ENCODE data around the gene GALNT7. TPM values are rescaled to one million over a fixed set of nuclear protein-coding genes. Genes with fewer than 3 reads are reported as not detected.

GALNT7 gene
- total RNA-seq, 1 donor from 2014 or later, result 26.0 TPM

- Mint-ChIP-seq H3K27ac (ENCODE audit: unreplicated experiment) (no peak overlapping the region), H3K36me3 (ENCODE audit: low read depth) (no peaks in the 10 kb centered on the region), H3K4me3 (ENCODE audit: unreplicated experiment) (no peak overlapping the region), H3K27me3 (ENCODE audit: low read depth) (no peaks in the 10 kb centered on the region), H3K9me3 (ENCODE audit: low read depth) (peaks cover 4% of the 10 kb centered on the region), H3K4me1 (ENCODE audit: low read depth) (peaks cover 34% of the 10 kb centered on the region)
- TF ChIP-seq CTCF (IDR thresholded peaks at IDR 0.05), result no peak
- no peak for DNase-seq (ENCODE audit: low spot score)
Measured at GRCh38 chr4:173272314-173272713, 103.7 kb downstream of the GALNT7 start.

GRCh38 chr4:173272996-173273395, 104.4 kb downstream of the GALNT7 start:
- Mint-ChIP-seq H3K27ac (ENCODE audit: unreplicated experiment) (no peak overlapping the region), H3K27me3 (ENCODE audit: low read depth) (no peaks in the 10 kb centered on the region), H3K36me3 (ENCODE audit: low read depth) (no peaks in the 10 kb centered on the region), H3K9me3 (ENCODE audit: low read depth) (peaks cover 4% of the 10 kb centered on the region), H3K4me3 (ENCODE audit: unreplicated experiment) (no peak overlapping the region), H3K4me1 (ENCODE audit: low read depth) (peaks cover 34% of the 10 kb centered on the region)
- DNase-seq (ENCODE audit: low spot score), result no peak
- TF ChIP-seq CTCF (IDR thresholded peaks at IDR 0.05), result no peak

GRCh38 chr4:173273941-173274340, 105.3 kb downstream of the GALNT7 start:
- no peak for DNase-seq (ENCODE audit: low spot score)
- H3K4me3 Mint-ChIP-seq (ENCODE audit: unreplicated experiment), result no peak overlapping the region
- H3K27ac Mint-ChIP-seq (ENCODE audit: unreplicated experiment), result no peak overlapping the region
- no peaks in the 10 kb centered on the region for H3K27me3 Mint-ChIP-seq (ENCODE audit: low read depth)
- peaks cover 34% of the 10 kb centered on the region for H3K4me1 Mint-ChIP-seq (ENCODE audit: low read depth)
- H3K36me3 Mint-ChIP-seq (ENCODE audit: low read depth), result no peaks in the 10 kb centered on the region
- TF ChIP-seq CTCF (IDR thresholded peaks at IDR 0.05), result no peak
- peaks cover 4% of the 10 kb centered on the region for H3K9me3 Mint-ChIP-seq (ENCODE audit: low read depth)

- Mint-ChIP-seq H3K9me3 (ENCODE audit: low read depth) (peaks cover 4% of the 10 kb centered on the region), H3K36me3 (ENCODE audit: low read depth) (no peaks in the 10 kb centered on the region), H3K4me3 (ENCODE audit: unreplicated experiment) (no peak overlapping the region), H3K27ac (ENCODE audit: unreplicated experiment) (no peak overlapping the region), H3K4me1 (ENCODE audit: low read depth) (peaks cover 34% of the 10 kb centered on the region), H3K27me3 (ENCODE audit: low read depth) (no peaks in the 10 kb centered on the region)
- no peak for DNase-seq (ENCODE audit: low spot score)
- no peak for TF ChIP-seq CTCF (IDR thresholded peaks at IDR 0.05)
Measured at GRCh38 chr4:173274744-173275143, 106.1 kb downstream of the GALNT7 start.

GRCh38 chr4:173275150-173275549, 106.5 kb downstream of the GALNT7 start:
- Mint-ChIP-seq H3K36me3 (ENCODE audit: low read depth) (no peaks in the 10 kb centered on the region), H3K9me3 (ENCODE audit: low read depth) (peaks cover 4% of the 10 kb centered on the region), H3K4me1 (ENCODE audit: low read depth) (peaks cover 34% of the 10 kb centered on the region), H3K27me3 (ENCODE audit: low read depth) (no peaks in the 10 kb centered on the region), H3K4me3 (ENCODE audit: unreplicated experiment) (no peak overlapping the region), H3K27ac (ENCODE audit: unreplicated experiment) (no peak overlapping the region)
- no peak for DNase-seq (ENCODE audit: low spot score)
- no peak for TF ChIP-seq CTCF (IDR thresholded peaks at IDR 0.05)
